Stomach smooth muscle (tissue), 2 donors: ENCODE measurements around the gene DPM3.

ENCODE experiments used
- H3K27ac ChIP-seq: one replicate; pipeline ENCODE4 v1.7.0; 2013; ENCODE audit warnings: mild to moderate bottlenecking, low read length, inconsistent platforms
- H3K27me3 ChIP-seq, 2 donors: one replicate each; pipeline ENCODE4 v1.7.0; 2013; ENCODE audit warnings: low read length in 2 of 2; ENCODE audit not compliant: insufficient read depth in 2 of 2, control insufficient read depth in 1 of 2
- H3K36me3 ChIP-seq, 2 donors: one replicate each; pipeline ENCODE4 v1.7.0; 2013; ENCODE audit warnings: low read length in 2 of 2; ENCODE audit not compliant: control insufficient read depth in 2 of 2, insufficient read depth in 2 of 2
- H3K4me1 ChIP-seq: one replicate; pipeline ENCODE4 v1.7.0; 2013; ENCODE audit warnings: low read length; ENCODE audit not compliant: control insufficient read depth, insufficient read depth
- H3K4me3 ChIP-seq, 2 donors: one replicate each; pipeline ENCODE4 v1.7.0; 2013; ENCODE audit warnings: low read length in 2 of 2
- H3K9ac ChIP-seq, 2 donors: one replicate each; pipeline ENCODE4 v1.7.0; 2013; ENCODE audit warnings: low read length in 2 of 2, mild to moderate bottlenecking in 1 of 2
- H3K9me3 ChIP-seq, 2 donors: one replicate each; pipeline ENCODE4 v1.7.0; 2013; ENCODE audit warnings: low read length in 2 of 2; ENCODE audit not compliant: control insufficient read depth in 2 of 2
- donor health status: healthy.
- donor health status: Pancreatic carcinoma.

The DPM3 gene

GRCh38 chr1:155174324-155175280, 34.3 kb upstream of the DPM3 start:
- H3K27ac ChIP-seq: no peak overlapping the region
- peaks cover 28% of the 10 kb centered on the region for H3K4me1 ChIP-seq
- H3K36me3 ChIP-seq: peaks cover 6 to 8% of the 10 kb centered on the region in 2 donors
- H3K4me3 ChIP-seq: peak overlapping the region in 1 of 2 donors; percentile 93
- H3K9ac ChIP-seq: no peak overlapping the region
- no peaks in the 10 kb centered on the region for H3K9me3 ChIP-seq
- H3K27me3 ChIP-seq: peaks cover 11 to 24% of the 10 kb centered on the region in 2 donors

GRCh38 chr1:155173478-155174323, 33.4 kb upstream of the DPM3 start, which contains the start of gene TRIM46:
TRIM46 (plus strand) TSS chr1:155173849; CDS start chr1:155173967, 118 bp downstream.
- Histone ChIP-seq H3K9ac (peak within 1 kb of the TSS; percentile 91 to 96), H3K36me3 (peaks cover 15 to 17% of the 10 kb centered on the region in 2 donors), H3K4me3 (peak within 1 kb of the TSS; percentile 85 to 93), H3K27ac (peak within 1 kb of the TSS; percentile 93), H3K9me3 (no peaks in the 10 kb centered on the region), H3K4me1 (peaks cover 28% of the 10 kb centered on the region), H3K27me3 (peaks cover 11 to 24% of the 10 kb centered on the region in 2 donors)

GRCh38 chr1:155172732-155173477, 32.6 kb upstream of the DPM3 start, which contains the start of gene KRTCAP2:
KRTCAP2 (minus strand) TSS chr1:155173304; CDS start chr1:155173224, 80 bp downstream.
- H3K27ac ChIP-seq: peak within 1 kb of the TSS; percentile 93
- no peaks in the 10 kb centered on the region for H3K9me3 ChIP-seq
- peaks cover 11 to 24% of the 10 kb centered on the region in 2 donors for H3K27me3 ChIP-seq
- H3K4me3 ChIP-seq: peak within 1 kb of the TSS; percentile 85 to 93
- peaks cover 30% of the 10 kb centered on the region for H3K4me1 ChIP-seq
- H3K9ac ChIP-seq: peak within 1 kb of the TSS; percentile 91 to 96
- H3K36me3 ChIP-seq: peaks cover 17% of the 10 kb centered on the region in 2 donors

GRCh38 chr1:155171836-155172731, 31.8 kb upstream of the DPM3 start:
- peak overlapping the region; percentile 85 to 93 for H3K4me3 ChIP-seq
- H3K36me3 ChIP-seq: peaks cover 17% of the 10 kb centered on the region in 2 donors
- H3K4me1 ChIP-seq: peaks cover 35% of the 10 kb centered on the region
- H3K9me3 ChIP-seq: no peaks in the 10 kb centered on the region
- peak overlapping the region; percentile 91 to 96 for H3K9ac ChIP-seq
- peak overlapping the region; percentile 93 for H3K27ac ChIP-seq
- H3K27me3 ChIP-seq: peaks cover 11 to 24% of the 10 kb centered on the region in 2 donors

GRCh38 chr1:155170806-155171205, 30.5 kb upstream of the DPM3 start:
- Histone ChIP-seq H3K27ac (no peak overlapping the region), H3K4me3 (no peak overlapping the region), H3K36me3 (peaks cover 17% of the 10 kb centered on the region in 2 donors), H3K9me3 (no peaks in the 10 kb centered on the region), H3K27me3 (peaks cover 11 to 22% of the 10 kb centered on the region in 2 donors), H3K9ac (no peak overlapping the region), H3K4me1 (peaks cover 33% of the 10 kb centered on the region)

- Histone ChIP-seq H3K27me3 (peaks cover 9 to 17% of the 10 kb centered on the region in 2 donors), H3K36me3 (peaks cover 17% of the 10 kb centered on the region in 2 donors), H3K9ac (no peak overlapping the region), H3K27ac (no peak overlapping the region), H3K4me1 (peaks cover 33% of the 10 kb centered on the region), H3K9me3 (no peaks in the 10 kb centered on the region), H3K4me3 (no peak overlapping the region)
These were observed 29.9 kb upstream of the DPM3 start for GRCh38 chr1:155170101-155170785.

- Histone ChIP-seq H3K27ac (no peak overlapping the region), H3K27me3 (peaks cover 3 to 12% of the 10 kb centered on the region in 2 donors), H3K9ac (no peak overlapping the region), H3K4me3 (no peak overlapping the region), H3K9me3 (no peaks in the 10 kb centered on the region), H3K36me3 (peaks cover 17% of the 10 kb centered on the region in 2 donors), H3K4me1 (peaks cover 33% of the 10 kb centered on the region)
These were observed 29.2 kb upstream of the DPM3 start for GRCh38 chr1:155169541-155169940.

GRCh38 chr1:155168456-155169210, 28.3 kb upstream of the DPM3 start:
- Histone ChIP-seq H3K4me1 (peaks cover 28% of the 10 kb centered on the region), H3K36me3 (peaks cover 17% of the 10 kb centered on the region in 2 donors), H3K4me3 (no peak overlapping the region), H3K9ac (no peak overlapping the region), H3K9me3 (no peaks in the 10 kb centered on the region), H3K27ac (no peak overlapping the region), H3K27me3 (peaks cover 0 to 3% of the 10 kb centered on the region in 2 donors)
